GM12891 (cell line): ENCODE results near the gene ST8SIA4.

Experiments used
- POLR2A ChIP-seq: IDR thresholded peaks from 2 replicates; pipeline ENCODE4 v1.6.1; 2011; ENCODE audit warnings: low read depth, low read length, control low read depth
- POLR2AphosphoS5 ChIP-seq: IDR thresholded peaks from 2 replicates; pipeline ENCODE4 v1.6.1; 2011; ENCODE audit warnings: low read depth, low read length, control low read depth
- POU2F2 ChIP-seq: IDR thresholded peaks from 2 replicates; pipeline ENCODE4 v1.6.1; 2011; ENCODE audit warnings: low read depth, mild to moderate bottlenecking, control low read depth, low read length, moderate library complexity
- SPI1 ChIP-seq: IDR thresholded peaks from 2 replicates; pipeline ENCODE4 v1.6.1; 2011; ENCODE audit warnings: low read depth, low read length, control low read depth

- TF ChIP-seq POLR2A = no peak
- no peak for TF ChIP-seq SPI1
- no peak for TF ChIP-seq POU2F2
- TF ChIP-seq POLR2AphosphoS5 = 0 out of 2 replicates have a peak, but pooled peaks have one; percentile 5
Measured at GRCh38 chr5:100841358-100842076, 61.6 kb downstream of the ST8SIA4 start.
